ENCODE measurements around the gene CENPL.
"Not testable (repeated sequence)": the region's sequence is repeated elsewhere in the genome, so short reads cannot be mapped to it uniquely, and the experiment has no call there.

CENPL gene

DNA sequence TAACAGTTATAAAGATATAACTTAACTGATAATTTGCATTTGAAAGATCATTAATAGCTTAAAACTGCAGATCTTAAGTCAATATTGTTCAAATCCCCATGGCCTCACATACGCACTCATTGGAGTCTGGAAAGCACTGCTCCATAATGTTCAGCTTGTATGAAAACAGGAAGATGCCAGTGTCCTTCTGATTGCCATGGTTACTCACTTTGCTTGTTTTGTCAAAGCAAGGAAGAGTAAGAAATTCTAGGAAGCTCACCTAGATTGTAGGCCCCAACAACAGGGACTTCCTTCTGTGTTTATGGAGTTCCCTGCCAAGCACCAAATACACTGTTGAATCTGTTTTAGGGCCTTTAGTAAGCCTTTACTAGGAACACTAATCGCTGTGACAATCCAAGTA is 32.2 kb upstream of the CENPL start:
- DNase-seq (ENCODE audit: low spot score), result no peak

GRCh38 chr1:173856014-173856413 is 31.3 kb upstream of the CENPL start:
- DNase-seq (ENCODE audit: low spot score), result no peak

DNA sequence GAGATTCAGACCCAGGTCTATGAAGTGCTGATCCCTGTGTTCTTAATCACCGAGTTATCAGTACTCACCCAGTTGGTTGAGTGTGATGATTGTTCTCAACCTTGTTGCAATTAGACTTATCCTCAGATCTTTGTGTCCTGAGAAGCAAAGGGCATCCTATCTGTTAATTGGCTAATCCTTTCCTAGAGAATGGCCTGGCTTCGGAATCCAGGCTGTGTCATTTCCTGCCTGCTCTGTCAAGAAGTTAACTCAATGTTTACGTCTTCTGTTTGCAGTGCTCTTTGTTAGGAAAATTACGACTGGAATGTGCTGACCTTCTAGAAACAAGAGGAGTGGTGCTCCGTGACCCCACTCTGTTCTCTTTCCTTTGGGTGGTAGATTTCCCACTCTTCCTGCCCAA is 28.4 kb upstream of the CENPL start:
- no peak for DNase-seq (ENCODE audit: low spot score)

GRCh38 chr1:173852105-173852504 is 27.4 kb upstream of the CENPL start:
- no peak for DNase-seq (ENCODE audit: low spot score)

GRCh38 chr1:173832748-173833147 is 8.1 kb upstream of the CENPL start:
- DNase-seq (ENCODE audit: low spot score), result no peak

DNA sequence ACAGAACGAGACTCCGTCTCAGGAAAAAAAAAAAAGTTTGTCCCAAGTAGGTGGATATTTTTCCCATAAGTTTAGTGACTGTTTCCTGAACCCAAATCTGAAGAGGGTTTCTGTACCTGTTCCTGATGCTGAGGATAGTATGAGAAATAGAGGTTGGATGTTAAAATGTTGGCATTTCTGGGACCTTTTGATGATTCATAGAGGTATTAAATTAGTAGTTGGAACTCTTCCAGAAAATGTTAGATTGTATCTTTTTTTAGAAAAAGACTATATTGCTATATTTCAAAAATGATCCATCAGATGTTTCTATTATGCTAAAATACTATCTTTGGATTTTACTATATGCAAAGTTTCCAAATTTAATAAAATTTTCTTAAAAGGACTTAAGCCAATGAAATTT is 2.9 kb upstream of the CENPL start:
- DNase-seq (ENCODE audit: low spot score), result no peak

- DNase-seq (ENCODE audit: low spot score), result no peak
Observed at GRCh38 chr1:173823781-173824314, 835 bp downstream of the CENPL start.

- DNase-seq (ENCODE audit: low spot score), result no peak
Observed at GRCh38 chr1:173821680-173822079, 3.0 kb downstream of the CENPL start.

- DNase-seq (ENCODE audit: low spot score), result no peak
Observed at GRCh38 chr1:173818459-173818858, 6.2 kb downstream of the CENPL start.

- DNase-seq (ENCODE audit: low spot score), result not testable (repeated sequence)
Observed at GRCh38 chr1:173813654-173814053, 11.0 kb downstream of the CENPL start.

GRCh38 chr1:173802961-173803360 is 21.7 kb downstream of the CENPL start:
- no peak for DNase-seq (ENCODE audit: low spot score)

- DNase-seq (ENCODE audit: low spot score), result not testable (repeated sequence)
Observed at GRCh38 chr1:173799995-173800394, 24.7 kb downstream of the CENPL start.

DNA sequence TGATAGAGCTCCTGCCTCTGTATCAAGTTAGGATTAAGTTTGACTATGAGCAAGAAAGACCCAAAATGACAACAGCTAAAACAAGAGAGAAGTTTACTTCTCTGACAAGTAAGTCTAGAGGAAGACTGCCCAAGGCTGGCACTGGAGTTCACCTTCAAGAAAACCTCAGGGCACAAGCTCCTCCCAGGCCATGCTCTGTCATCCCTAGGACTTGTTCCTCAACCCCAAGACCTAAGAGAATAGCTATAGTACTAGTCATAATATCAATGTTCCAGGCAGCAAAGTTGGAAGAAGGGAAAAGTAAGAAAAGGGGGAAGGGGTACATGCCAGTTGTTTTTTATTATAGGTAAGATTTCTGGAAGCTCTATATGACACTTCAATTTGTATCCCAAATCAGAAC is 26.6 kb downstream of the CENPL start:
- DNase-seq (ENCODE audit: low spot score), result no peak

GRCh38 chr1:173789841-173790240 is 34.8 kb downstream of the CENPL start:
- no peak for DNase-seq (ENCODE audit: low spot score)

DNA sequence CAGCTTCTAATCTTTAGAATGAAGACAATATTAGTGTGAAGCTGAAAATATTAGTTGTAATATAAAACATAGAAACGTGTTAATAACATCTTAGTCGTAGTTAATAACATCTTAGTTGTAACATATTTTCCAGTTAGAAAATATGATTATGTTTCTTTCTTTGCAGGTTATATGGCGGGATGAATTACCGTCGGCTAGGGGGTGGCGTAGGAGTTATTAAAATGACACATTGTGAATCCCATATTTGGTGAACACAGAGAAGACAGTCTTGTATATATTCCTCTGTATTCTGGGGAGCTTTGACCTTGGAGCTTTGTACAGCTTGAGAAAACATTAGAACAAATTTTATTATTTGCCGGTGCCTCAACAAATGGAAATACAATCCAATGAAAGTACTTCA is 39.7 kb downstream of the CENPL start:
- no peak for DNase-seq (ENCODE audit: low spot score)

- no peak for DNase-seq (ENCODE audit: low spot score)
Observed at GRCh38 chr1:173779936-173780335, 44.7 kb downstream of the CENPL start.

GRCh38 chr1:173775578-173776226 is 49.0 kb downstream of the CENPL start:
- no peak for DNase-seq (ENCODE audit: low spot score)

DNA sequence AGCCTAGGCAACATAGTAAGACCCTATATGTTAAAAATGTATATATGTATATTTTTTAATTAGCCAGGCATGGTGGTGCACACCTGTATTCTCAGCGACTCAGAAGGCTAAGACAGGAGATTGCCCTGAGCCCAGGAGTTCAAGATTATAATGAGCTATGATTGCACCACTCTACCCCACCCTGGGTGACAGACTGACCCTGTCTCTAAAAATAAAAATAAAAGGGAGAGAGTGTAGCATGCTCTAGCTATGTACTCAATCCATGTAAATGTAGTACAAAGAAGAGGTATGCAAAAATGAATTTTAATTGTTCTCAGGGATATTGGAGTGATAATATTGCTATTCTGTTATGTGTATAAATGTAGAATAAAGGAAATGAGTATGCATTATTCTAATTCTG is 53.1 kb downstream of the CENPL start:
- DNase-seq (ENCODE audit: low spot score), result no peak

DNA sequence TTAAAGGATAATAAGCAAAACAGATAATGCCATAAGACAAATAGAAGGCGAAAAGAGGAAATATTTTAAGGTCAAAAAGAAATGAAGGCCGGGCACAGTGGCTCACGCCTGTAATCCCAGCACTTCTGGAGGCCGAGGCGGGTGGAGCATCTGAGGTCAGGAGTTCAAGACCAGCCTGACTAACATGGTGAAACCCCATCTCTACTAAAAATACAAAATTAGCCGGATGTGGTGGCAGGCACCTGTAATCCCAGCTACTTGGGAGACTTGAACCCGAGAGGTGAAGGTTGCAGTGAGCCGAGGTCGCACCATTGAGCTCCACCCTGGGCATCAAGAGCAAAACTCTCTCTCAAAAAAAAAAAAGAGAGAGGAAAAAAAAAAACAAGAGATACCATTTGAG is 54.4 kb downstream of the CENPL start:
- not testable (repeated sequence) for DNase-seq (ENCODE audit: low spot score)

DNA sequence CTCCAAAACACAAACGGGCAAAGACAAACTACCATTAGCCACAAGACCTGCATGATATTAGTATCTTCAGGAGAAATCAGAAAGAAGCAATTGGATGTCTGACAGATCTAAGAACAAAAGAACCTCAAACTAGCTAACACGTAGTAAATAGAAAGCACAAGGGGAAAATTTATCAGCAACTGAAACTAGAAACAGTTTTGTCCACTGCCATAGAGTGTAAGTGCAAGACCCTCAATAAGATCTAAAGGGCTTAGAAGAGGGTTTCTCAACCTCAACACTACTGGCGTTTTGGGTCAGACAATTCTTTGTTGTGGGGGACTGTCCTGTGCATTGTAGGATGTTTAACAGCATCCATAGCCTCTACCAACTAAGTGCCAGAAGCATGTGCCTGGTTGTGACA is 55.9 kb downstream of the CENPL start:
- DNase-seq (ENCODE audit: low spot score), result no peak

- DNase-seq (ENCODE audit: low spot score), result no peak
Observed at GRCh38 chr1:173768206-173768605, 56.5 kb downstream of the CENPL start.

- DNase-seq (ENCODE audit: low spot score), result not testable (repeated sequence)
Observed at GRCh38 chr1:173764331-173764730, 60.4 kb downstream of the CENPL start.

DNA sequence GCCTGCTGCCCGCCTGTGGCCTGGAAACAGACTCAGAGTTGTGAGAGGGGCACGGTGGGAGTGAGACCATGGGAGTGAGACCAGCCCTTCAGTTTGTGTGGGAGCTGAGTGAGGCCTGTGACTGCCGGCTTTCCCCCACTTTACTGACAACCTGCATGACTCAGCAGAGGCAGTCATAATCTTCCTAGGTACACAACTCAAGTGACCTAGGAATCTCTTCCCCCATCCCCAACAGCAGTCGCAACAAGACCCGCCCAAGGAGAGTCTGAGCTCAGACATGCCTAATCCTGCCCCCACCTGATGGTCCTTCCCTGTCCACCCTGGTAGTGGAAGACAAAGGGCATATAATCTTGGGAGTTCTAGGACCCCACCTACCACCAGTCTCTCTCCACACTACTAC is 65.7 kb downstream of the CENPL start:
- DNase-seq (ENCODE audit: low spot score), result no peak

DNA sequence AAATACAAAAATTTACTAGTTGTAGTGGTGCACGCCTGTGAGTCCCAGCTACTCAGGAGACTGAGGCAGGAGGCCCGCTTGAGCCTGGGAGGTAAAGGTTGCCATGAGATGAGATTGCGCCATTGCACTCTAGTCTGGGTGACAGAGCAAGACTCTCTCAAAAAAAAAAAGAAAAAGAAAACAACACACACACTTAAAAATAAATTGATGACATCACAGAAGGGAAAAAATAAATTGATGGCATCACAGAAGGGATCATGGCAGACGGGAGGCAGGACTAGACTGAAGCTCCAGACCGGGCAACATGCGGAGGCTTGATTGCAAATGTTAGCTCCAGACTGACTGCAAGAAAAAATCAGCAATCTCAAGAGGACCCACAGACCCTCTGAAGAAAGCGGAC is 66.6 kb downstream of the CENPL start:
- no peak for DNase-seq (ENCODE audit: low spot score)
